ENCODE data around the gene GSTM1.
"Not testable (repeated sequence)": the region's sequence is repeated elsewhere in the genome, so short reads cannot be mapped to it uniquely, and the experiment has no call there.

The GSTM1 gene

GRCh38 chr1:109669246-109669948 lies 18.2 kb upstream of the GSTM1 start:
- no peak overlapping the region for H3K9ac ChIP-seq (ENCODE audit: low read depth, low read length, poor library complexity, severe bottlenecking)
- TF ChIP-seq EZH2phosphoT487 (IDR thresholded peaks at IDR 0.05; ENCODE audit: borderline replicate concordance) = no peak
- no peak for TF ChIP-seq CTCF (conservative IDR thresholded peaks at IDR 0.05; ENCODE audit: low read length)
- H3K9me3 ChIP-seq (ENCODE audit: insufficient read depth, low read depth, low read length) = no peaks in the 10 kb centered on the region
- no peaks in the 10 kb centered on the region for H3K36me3 ChIP-seq (ENCODE audit: insufficient read depth, low read length)
- H3K4me3 ChIP-seq (ENCODE audit: low read length, poor library complexity, severe bottlenecking) = no peak overlapping the region
- no peaks in the 10 kb centered on the region for H3K79me2 ChIP-seq (ENCODE audit: insufficient read depth, low read length)
- H3K4me1 ChIP-seq (ENCODE audit: insufficient read depth, low read length, poor library complexity, severe bottlenecking) = no peaks in the 10 kb centered on the region
- no peak overlapping the region for H2AFZ ChIP-seq (ENCODE audit: low read length)
- H3F3A ChIP-seq (ENCODE audit: low read depth) = no peaks in the 10 kb centered on the region
- no peaks in the 10 kb centered on the region for H4K20me1 ChIP-seq (ENCODE audit: insufficient read depth, low read length, poor library complexity, severe bottlenecking)
- no peaks in the 10 kb centered on the region for H3K9me2 ChIP-seq (replicated peaks; ENCODE audit: low read depth, low read length)
- no peaks in the 10 kb centered on the region for H3K27me3 ChIP-seq (ENCODE audit: insufficient read depth, low read length, poor library complexity, severe bottlenecking)
- H3K4me2 ChIP-seq (ENCODE audit: low read depth, low read length, poor library complexity, severe bottlenecking) = no peak overlapping the region

- not testable (repeated sequence) for H4K20me1 ChIP-seq (ENCODE audit: insufficient read depth, low read length, poor library complexity, severe bottlenecking); H2AFZ ChIP-seq (ENCODE audit: low read length)
These were observed 17.7 kb upstream of the GSTM1 start for GRCh38 chr1:109669949-109670302.

GRCh38 chr1:109671067-109671466 lies 16.6 kb upstream of the GSTM1 start:
- H3F3A ChIP-seq (ENCODE audit: low read depth) = no peaks in the 10 kb centered on the region
- TF ChIP-seq CTCF (conservative IDR thresholded peaks at IDR 0.05; ENCODE audit: low read length) (no peak), EZH2phosphoT487 (IDR thresholded peaks at IDR 0.05; ENCODE audit: borderline replicate concordance) (no peak)
- H4K20me1 ChIP-seq (ENCODE audit: insufficient read depth, low read length, poor library complexity, severe bottlenecking) = no peaks in the 10 kb centered on the region
- H3K4me3 ChIP-seq (ENCODE audit: low read length, poor library complexity, severe bottlenecking) = no peak overlapping the region
- H3K9me2 ChIP-seq (replicated peaks; ENCODE audit: low read depth, low read length) = no peaks in the 10 kb centered on the region
- H3K79me2 ChIP-seq (ENCODE audit: insufficient read depth, low read length) = no peaks in the 10 kb centered on the region
- H2AFZ ChIP-seq (ENCODE audit: low read length) = no peak overlapping the region
- no peak overlapping the region for H3K4me2 ChIP-seq (ENCODE audit: low read depth, low read length, poor library complexity, severe bottlenecking)
- H3K9me3 ChIP-seq (ENCODE audit: insufficient read depth, low read depth, low read length) = no peaks in the 10 kb centered on the region
- H3K9ac ChIP-seq (ENCODE audit: low read depth, low read length, poor library complexity, severe bottlenecking) = no peak overlapping the region
- H3K36me3 ChIP-seq (ENCODE audit: insufficient read depth, low read length) = no peaks in the 10 kb centered on the region
- H3K27me3 ChIP-seq (ENCODE audit: insufficient read depth, low read length, poor library complexity, severe bottlenecking) = no peaks in the 10 kb centered on the region
- no peaks in the 10 kb centered on the region for H3K4me1 ChIP-seq (ENCODE audit: insufficient read depth, low read length, poor library complexity, severe bottlenecking)

More at GRCh38 chr1:109669949-109670302, 17.7 kb upstream of the GSTM1 start:
- H3F3A ChIP-seq (ENCODE audit: low read depth); H3K27me3 ChIP-seq (ENCODE audit: insufficient read depth, low read length, poor library complexity, severe bottlenecking); H3K79me2 ChIP-seq (ENCODE audit: insufficient read depth, low read length); H3K4me3 ChIP-seq (ENCODE audit: low read length, poor library complexity, severe bottlenecking); H3K9me3 ChIP-seq (ENCODE audit: insufficient read depth, low read depth, low read length); H3K36me3 ChIP-seq (ENCODE audit: insufficient read depth, low read length); H3K4me1 ChIP-seq (ENCODE audit: insufficient read depth, low read length, poor library complexity, severe bottlenecking); H3K9ac ChIP-seq (ENCODE audit: low read depth, low read length, poor library complexity, severe bottlenecking); H3K4me2 ChIP-seq (ENCODE audit: low read depth, low read length, poor library complexity, severe bottlenecking); H3K9me2 ChIP-seq (replicated peaks; ENCODE audit: low read depth, low read length): not testable (repeated sequence)

- not testable (repeated sequence) for H3K27me3 ChIP-seq (ENCODE audit: insufficient read depth, low read length, poor library complexity, severe bottlenecking); H3K4me2 ChIP-seq (ENCODE audit: low read depth, low read length, poor library complexity, severe bottlenecking); H3K79me2 ChIP-seq (ENCODE audit: insufficient read depth, low read length); H2AFZ ChIP-seq (ENCODE audit: low read length); H3K36me3 ChIP-seq (ENCODE audit: insufficient read depth, low read length); H3K4me1 ChIP-seq (ENCODE audit: insufficient read depth, low read length, poor library complexity, severe bottlenecking); H3K9me3 ChIP-seq (ENCODE audit: insufficient read depth, low read depth, low read length); H3K9me2 ChIP-seq (replicated peaks; ENCODE audit: low read depth, low read length); H3K9ac ChIP-seq (ENCODE audit: low read depth, low read length, poor library complexity, severe bottlenecking); H3F3A ChIP-seq (ENCODE audit: low read depth); H3K4me3 ChIP-seq (ENCODE audit: low read length, poor library complexity, severe bottlenecking); H4K20me1 ChIP-seq (ENCODE audit: insufficient read depth, low read length, poor library complexity, severe bottlenecking)
These were observed 13.8 kb upstream of the GSTM1 start for GRCh38 chr1:109673861-109674260.

GRCh38 chr1:109676683-109677381 lies 10.8 kb upstream of the GSTM1 start:
- H3K79me2 ChIP-seq (ENCODE audit: insufficient read depth, low read length); H3K4me1 ChIP-seq (ENCODE audit: insufficient read depth, low read length, poor library complexity, severe bottlenecking); H4K20me1 ChIP-seq (ENCODE audit: insufficient read depth, low read length, poor library complexity, severe bottlenecking); H3K27me3 ChIP-seq (ENCODE audit: insufficient read depth, low read length, poor library complexity, severe bottlenecking); H3K9me2 ChIP-seq (replicated peaks; ENCODE audit: low read depth, low read length); H3K9me3 ChIP-seq (ENCODE audit: insufficient read depth, low read depth, low read length); H3F3A ChIP-seq (ENCODE audit: low read depth); H3K4me3 ChIP-seq (ENCODE audit: low read length, poor library complexity, severe bottlenecking); H3K9ac ChIP-seq (ENCODE audit: low read depth, low read length, poor library complexity, severe bottlenecking); H3K4me2 ChIP-seq (ENCODE audit: low read depth, low read length, poor library complexity, severe bottlenecking); H3K36me3 ChIP-seq (ENCODE audit: insufficient read depth, low read length); H2AFZ ChIP-seq (ENCODE audit: low read length): not testable (repeated sequence)
